Right lobe of liver (tissue), 6 donors: ENCODE data around the gene ALDOB. TPM values are rescaled to one million over a fixed set of nuclear protein-coding genes. Genes with fewer than 3 reads are reported as not detected.

Experiments used
- ATAC-seq, 4 donors: fragments of 200-7000 bp; cut with Tn5 transposase; one replicate each; pipeline ENCODE4 v1.9.1; 2020; ENCODE audit warnings: mild to moderate bottlenecking in 4 of 4, moderate library complexity in 4 of 4
- DNase-seq, 3 donors: peaks; one replicate each; pipeline ENCODE4 v3.0.0-alpha.2; 2020
- H3K27ac ChIP-seq, 3 donors: fragments of 200-600 bp; one replicate each; pipeline ENCODE4 v1.8.0; 2022
- H3K27me3 ChIP-seq, 2 donors: fragments of 200-600 bp; one replicate each; pipeline ENCODE4 v1.8.0; 2022
- H3K36me3 ChIP-seq, 4 donors: fragments of 200-600 bp; sonication (generic) in 1 of 4; one replicate each; pipeline versions ENCODE4 v1.5.1 to v1.8.0; 2017 to 2022; ENCODE audit warnings: control low read depth in 1 of 4
- H3K4me1 ChIP-seq, 4 donors: fragments of 200-600 bp; sonication (generic) in 1 of 4; one replicate each; pipeline versions ENCODE4 v1.5.1 to v1.8.0; 2017 to 2022; ENCODE audit warnings: control low read depth in 1 of 4
- H3K4me3 ChIP-seq, 3 donors: fragments of 200-600 bp; one replicate each; pipeline ENCODE4 v1.8.0; 2022
- H3K9me3 ChIP-seq, 4 donors: fragments of 200-600 bp; sonication (generic) in 1 of 4; one replicate each; pipeline versions ENCODE4 v1.5.1 to v1.8.0; 2017 to 2022; ENCODE audit warnings: control low read depth in 1 of 4
- POLR2A ChIP-seq: fragments of 450-650 bp; IDR thresholded peaks from one replicate; pipeline ENCODE4 v1.6.1; 2017; ENCODE audit warnings: antibody characterized with exemption, mild to moderate bottlenecking
- WGBS: methylation state at CpG from one replicate; pipeline ENCODE4 v1.1.6; 2018; ENCODE audit warnings: low coverage, low lambda C conversion rate; ENCODE audit not compliant: insufficient coverage; ENCODE audit errors: missing lambda C conversion rate; 5-methylcytosine and 5-hydroxymethylcytosine counted together
- intact Hi-C, 2 donors: fragments of 100-400 bp; cut with DNase I; formaldehyde crosslinking; loops; one replicate each; pipeline versions ENCODE4 v1.11.2 to v1.14.1; 2022
- long read RNA-seq: library from polyadenylated mRNA; unstranded; transcript quantifications from one replicate; pipeline ENCODE4 v2.0.0, GENCODE V29; 2019
- total RNA-seq, 6 experiments: library from RNA; depleted of rRNA in 2 of 6; stranded (reverse); fragments of >200 nt in 2 of 6; fragmentation: NEBNext Ultra II Directional in 3 of 6; extraction: Animal tissue kit (Norgen Biotek cat#: 25700) in 3 of 6; gene quantifications; one replicate each; pipeline versions ENCODE4 v1.1.0 to v1.2.4, GENCODE V29; 2016 to 2023
- TF ChIP-seq, protein P1 (sequence below), 4 donors: fragments of 200-600 bp in 3 of 4; fragments of 450-650 bp in 1 of 4; IDR thresholded peaks; one replicate each; pipeline versions ENCODE4 v1.5.1 to v1.8.0; 2016 to 2022; ENCODE audit warnings: antibody characterized with exemption in 4 of 4, mild to moderate bottlenecking in 2 of 4
- donor health status: DM: no; HTN: yes; CAD: no.
- donor health status: DM: no; HTN: no; CAD: no.
- donor health status: DM: no; HTN: no; CAD: no.
- donor health status: DM: no; HTN: yes; CAD: no.
- donor health status: DM: no; HTN: yes; CAD: no.

Gene ALDOB
- 1,000 to 10,000 TPM; 2,876 to 4,505 (median 3,144) TPM for total RNA-seq
- long read RNA-seq, transcript ALDOB-201 (9 exons, 2,451 nt), result major isoform, 993 of 1,124 reads
- long read RNA-seq, partial matches to known transcripts, result 64 of 1,124 reads
- long read RNA-seq, other reads (novel, unspliced or antisense), result 65 of 1,124 reads

DNA sequence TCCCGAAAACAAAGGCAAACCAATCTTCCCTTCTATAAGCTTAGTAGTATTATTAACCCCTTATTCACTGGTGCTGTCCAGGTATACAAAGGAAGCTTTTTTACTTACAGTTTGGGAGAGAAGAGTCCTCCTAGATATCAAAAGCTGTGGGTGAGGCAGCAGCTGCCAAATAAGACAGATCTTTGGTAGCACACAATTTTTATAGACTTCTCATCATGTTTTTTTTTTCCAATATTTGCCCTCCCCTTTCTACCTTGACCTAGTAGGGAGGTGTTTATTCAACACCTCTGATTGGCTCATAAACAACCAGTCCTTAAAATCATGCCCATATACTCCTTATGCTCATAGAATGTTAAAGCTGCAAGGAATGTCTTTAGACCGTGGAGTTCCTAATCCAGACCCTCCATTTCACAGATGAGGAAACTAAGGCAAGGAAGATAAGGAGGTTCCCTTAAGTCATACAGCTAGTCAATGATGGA lies at the start of gene ALDOB:
Gene ALDOB (minus strand): TSS at position 174 of the 479 bp plus-strand sequence. CDS start 4,887 bp downstream, outside the sequence.
- ATAC-seq (peak; percentile 35 to 70 (median 58)), DNase-seq (peak in 1 of 3 donors; percentile 79)
- intact Hi-C loops, result no loop called here
- peaks cover 0 to 49% (median 10%) of the 10 kb centered on the region in 4 donors for H3K4me1 ChIP-seq
- no peaks in the 10 kb centered on the region for H3K27me3 ChIP-seq
- H3K36me3 ChIP-seq, result peaks cover 3 to 41% (median 13%) of the 10 kb centered on the region in 4 donors
- TF ChIP-seq, protein P1, sequence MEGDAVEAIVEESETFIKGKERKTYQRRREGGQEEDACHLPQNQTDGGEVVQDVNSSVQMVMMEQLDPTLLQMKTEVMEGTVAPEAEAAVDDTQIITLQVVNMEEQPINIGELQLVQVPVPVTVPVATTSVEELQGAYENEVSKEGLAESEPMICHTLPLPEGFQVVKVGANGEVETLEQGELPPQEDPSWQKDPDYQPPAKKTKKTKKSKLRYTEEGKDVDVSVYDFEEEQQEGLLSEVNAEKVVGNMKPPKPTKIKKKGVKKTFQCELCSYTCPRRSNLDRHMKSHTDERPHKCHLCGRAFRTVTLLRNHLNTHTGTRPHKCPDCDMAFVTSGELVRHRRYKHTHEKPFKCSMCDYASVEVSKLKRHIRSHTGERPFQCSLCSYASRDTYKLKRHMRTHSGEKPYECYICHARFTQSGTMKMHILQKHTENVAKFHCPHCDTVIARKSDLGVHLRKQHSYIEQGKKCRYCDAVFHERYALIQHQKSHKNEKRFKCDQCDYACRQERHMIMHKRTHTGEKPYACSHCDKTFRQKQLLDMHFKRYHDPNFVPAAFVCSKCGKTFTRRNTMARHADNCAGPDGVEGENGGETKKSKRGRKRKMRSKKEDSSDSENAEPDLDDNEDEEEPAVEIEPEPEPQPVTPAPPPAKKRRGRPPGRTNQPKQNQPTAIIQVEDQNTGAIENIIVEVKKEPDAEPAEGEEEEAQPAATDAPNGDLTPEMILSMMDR (IDR thresholded peaks at IDR 0.05), result no peak
- TF ChIP-seq POLR2A, result peak; percentile 96
- H3K9me3 ChIP-seq, result no peaks in the 10 kb centered on the region
- H3K4me3 ChIP-seq, result peak within 1 kb of the TSS; percentile 35 to 76 (median 67)
- WGBS, result 20% methylated on average over 2 of the region's 2 CpGs
- peak within 1 kb of the TSS; percentile 84 to 99 (median 95) for H3K27ac ChIP-seq

GRCh38 chr9:101484046-101484445 lies 48.5 kb upstream of the ALDOB start:
- 54% methylated on average over 1 of the region's 1 CpG for WGBS
- intact Hi-C loops, result no loop called here
- Histone ChIP-seq H3K9me3 (no peaks in the 10 kb centered on the region), H3K4me1 (peaks cover 0 to 15% (median 3%) of the 10 kb centered on the region in 4 donors), H3K27ac (no peak overlapping the region), H3K27me3 (peaks cover 0 to 10% of the 10 kb centered on the region in 2 donors), H3K4me3 (no peak overlapping the region), H3K36me3 (no peaks in the 10 kb centered on the region)
- DNase-seq, result no peak
- TF ChIP-seq, protein P1 (IDR thresholded peaks at IDR 0.05), result no peak
- no peak for TF ChIP-seq POLR2A
- ATAC-seq, result no peak

- H3K9me3 ChIP-seq, result no peaks in the 10 kb centered on the region
- TF ChIP-seq, protein P1 (IDR thresholded peaks at IDR 0.05), result no peak
- TF ChIP-seq POLR2A, result no peak
- no peak overlapping the region for H3K27ac ChIP-seq
- H3K36me3 ChIP-seq, result no peaks in the 10 kb centered on the region
- ATAC-seq (no peak), DNase-seq (no peak)
- intact Hi-C loops, result no loop called here
- H3K4me3 ChIP-seq, result no peak overlapping the region
- H3K27me3 ChIP-seq, result peaks cover 0 to 5% of the 10 kb centered on the region in 2 donors
- H3K4me1 ChIP-seq, result peaks cover 0 to 2% (median 0%) of the 10 kb centered on the region in 4 donors
- WGBS, result 67% methylated on average over 1 of the region's 1 CpG
Measured at GRCh38 chr9:101481261-101481660, 45.7 kb upstream of the ALDOB start.

DNA sequence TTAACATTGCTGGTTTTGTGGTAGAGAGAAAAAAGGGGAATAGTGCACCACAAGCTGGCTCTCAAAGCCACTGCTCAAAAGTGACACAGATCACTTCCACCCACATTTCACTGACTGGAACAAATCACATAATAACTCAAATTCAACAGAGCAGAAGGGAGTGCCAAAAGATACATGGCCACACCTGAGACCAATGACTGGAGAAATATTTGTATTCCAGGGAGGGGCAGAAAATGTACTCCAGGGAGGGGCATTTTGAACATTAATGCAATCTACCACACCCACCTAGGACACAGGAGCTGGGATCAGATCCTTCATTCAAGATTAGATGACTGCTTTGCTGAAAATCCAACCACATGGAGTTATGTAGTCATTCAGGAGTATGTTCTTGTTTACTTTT lies 44.8 kb upstream of the ALDOB start:
- ATAC-seq (no peak), DNase-seq (no peak)
- H3K4me1 ChIP-seq, result no peaks in the 10 kb centered on the region
- intact Hi-C loops, result no loop called here
- no peaks in the 10 kb centered on the region for H3K27me3 ChIP-seq
- no peak for TF ChIP-seq POLR2A
- TF ChIP-seq, protein P1 (IDR thresholded peaks at IDR 0.05), result no peak
- no peak overlapping the region for H3K27ac ChIP-seq
- H3K36me3 ChIP-seq, result no peaks in the 10 kb centered on the region
- H3K9me3 ChIP-seq, result no peaks in the 10 kb centered on the region
- no peak overlapping the region for H3K4me3 ChIP-seq
